ENCODE results near the gene GABRB3.
"Not testable (repeated sequence)": the region's sequence is repeated elsewhere in the genome, so short reads cannot be mapped to it uniquely, and the experiment has no call there.

The GABRB3 gene

DNA sequence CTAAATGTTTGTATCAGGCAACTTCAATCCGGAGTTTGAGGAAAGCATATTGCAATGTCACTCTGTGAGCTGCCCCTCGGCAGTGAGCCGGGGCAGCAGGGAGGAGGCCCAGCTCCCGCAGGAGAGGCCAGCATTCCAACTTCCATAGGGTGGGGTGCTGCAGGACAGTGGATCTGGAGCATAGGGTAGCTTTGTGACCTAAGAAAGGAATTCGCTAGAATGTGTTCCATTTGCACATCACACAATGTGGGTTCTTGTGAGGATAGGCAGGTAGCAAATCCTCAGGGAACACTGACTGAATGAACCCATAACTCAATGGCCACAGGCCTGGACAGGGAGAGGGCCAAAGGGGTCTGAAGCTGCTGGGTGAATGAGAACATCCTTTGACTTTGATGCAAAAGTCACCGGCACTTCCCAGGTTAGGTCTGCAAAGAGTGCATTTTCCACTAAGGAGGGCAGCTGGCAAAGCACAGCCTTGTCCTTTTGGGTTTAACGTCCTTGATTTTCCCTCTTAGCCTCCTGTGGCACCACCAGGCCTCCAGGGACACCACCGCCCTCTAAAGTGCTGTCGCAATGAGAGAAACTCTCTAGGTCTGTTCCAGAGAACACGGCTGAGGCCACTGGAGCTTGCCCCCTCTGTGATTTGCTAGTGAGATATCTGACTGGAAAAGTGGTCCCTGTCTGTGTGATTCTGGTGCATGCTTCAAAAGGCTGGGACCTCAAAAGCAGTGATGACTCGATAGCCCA lies 36.2 kb downstream of the GABRB3 start:
- no peak for DNase-seq (ENCODE audit: low read depth in 1 of 2, low spot score in 1 of 2)

DNA sequence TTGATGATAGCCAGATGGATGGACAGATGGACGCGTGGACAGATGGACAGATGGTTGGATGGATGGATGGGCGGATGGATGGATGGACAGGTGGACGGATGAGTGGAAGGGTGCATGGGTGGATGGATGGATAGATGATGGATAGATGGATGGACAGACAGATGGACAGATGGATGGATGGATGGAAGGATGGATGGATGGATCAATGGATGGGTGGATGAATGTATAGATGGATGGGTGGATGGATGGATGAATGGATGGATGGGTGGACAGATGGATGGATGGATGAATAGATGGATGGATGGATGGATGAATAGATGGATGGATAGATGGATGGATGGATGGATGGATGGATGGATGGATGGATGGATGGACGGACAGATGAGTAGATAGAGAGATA lies 40.9 kb downstream of the GABRB3 start:
- DNase-seq (ENCODE audit: low read depth in 1 of 2, low spot score in 1 of 2): no peak

DNA sequence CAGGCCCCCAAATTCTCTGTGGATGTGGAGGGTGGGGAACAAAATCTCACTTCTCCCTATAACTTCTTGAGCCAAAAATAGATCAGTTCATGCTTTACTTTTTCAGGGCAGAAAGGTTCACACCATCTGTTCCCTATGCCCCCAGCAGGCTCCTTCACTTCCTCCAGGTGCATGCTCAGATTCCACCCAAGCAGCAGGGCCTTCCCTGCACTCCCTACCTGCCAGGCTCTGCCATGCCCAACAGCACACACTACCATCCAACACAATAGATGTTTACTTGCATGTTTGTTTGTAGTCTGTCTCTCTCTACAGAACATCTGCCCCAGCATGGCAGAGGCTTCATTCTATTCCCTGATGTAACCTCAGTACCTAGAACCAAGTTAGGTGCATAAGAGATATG lies 43.3 kb downstream of the GABRB3 start:
- no peak for DNase-seq (ENCODE audit: low read depth in 1 of 2, low spot score in 1 of 2)

DNA sequence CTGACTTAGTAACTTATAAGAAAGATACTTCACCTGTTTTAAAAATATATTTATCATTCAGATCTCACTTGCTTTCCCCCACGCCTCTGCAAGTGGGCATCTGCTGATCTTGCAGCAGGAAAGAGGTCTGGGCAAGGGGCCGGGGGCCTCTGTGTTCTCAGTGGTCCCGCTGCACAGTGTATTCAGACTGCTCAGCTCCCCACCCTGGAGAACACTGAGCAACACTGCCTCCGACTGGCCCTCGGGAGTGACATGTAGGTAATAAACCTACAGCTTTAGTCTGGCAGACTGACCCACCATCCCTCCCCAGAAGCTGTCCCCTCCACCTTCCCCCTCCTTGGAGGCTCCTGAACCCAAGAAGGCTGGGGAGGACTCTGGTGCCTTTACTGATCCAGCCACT lies 43.8 kb downstream of the GABRB3 start:
- DNase-seq (ENCODE audit: low read depth in 1 of 2, low spot score in 1 of 2): no peak

DNA sequence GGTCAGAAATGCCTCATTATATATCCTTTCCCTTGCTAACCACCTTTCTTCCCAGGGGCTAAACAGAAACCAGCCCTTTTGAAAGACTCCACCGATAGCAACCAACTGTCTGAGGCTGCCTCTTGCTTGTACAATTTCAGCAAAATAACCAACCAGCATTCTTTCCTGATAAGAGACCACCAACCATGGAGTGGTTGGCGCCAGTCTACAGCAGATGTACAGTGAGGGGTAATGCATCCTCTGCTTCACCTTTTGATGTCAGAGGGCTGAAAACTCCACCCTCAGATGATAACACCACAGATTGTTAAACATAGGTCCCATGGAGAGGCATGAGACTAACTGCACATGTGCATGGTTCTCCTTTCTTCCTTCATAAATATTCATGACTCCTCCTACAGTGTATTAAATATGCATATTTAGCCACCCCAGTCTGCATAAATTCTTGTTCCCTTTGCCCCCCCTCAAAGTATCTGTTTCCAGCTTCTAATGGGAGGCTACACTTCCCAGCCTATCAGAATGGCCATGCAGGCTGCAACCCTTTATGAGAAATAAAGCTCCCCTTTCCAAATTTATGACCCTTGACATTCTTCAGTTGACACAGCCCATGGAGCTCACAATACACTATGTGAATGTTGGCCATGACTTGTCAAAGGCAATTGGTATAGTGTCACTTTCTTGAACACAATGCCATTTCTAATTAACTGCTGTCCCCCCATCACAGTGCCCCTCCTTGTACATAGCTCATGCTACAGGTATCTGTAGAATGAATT lies 48.3 kb downstream of the GABRB3 start:
- no peak for DNase-seq (ENCODE audit: low read depth in 1 of 2, low spot score in 1 of 2)

DNA sequence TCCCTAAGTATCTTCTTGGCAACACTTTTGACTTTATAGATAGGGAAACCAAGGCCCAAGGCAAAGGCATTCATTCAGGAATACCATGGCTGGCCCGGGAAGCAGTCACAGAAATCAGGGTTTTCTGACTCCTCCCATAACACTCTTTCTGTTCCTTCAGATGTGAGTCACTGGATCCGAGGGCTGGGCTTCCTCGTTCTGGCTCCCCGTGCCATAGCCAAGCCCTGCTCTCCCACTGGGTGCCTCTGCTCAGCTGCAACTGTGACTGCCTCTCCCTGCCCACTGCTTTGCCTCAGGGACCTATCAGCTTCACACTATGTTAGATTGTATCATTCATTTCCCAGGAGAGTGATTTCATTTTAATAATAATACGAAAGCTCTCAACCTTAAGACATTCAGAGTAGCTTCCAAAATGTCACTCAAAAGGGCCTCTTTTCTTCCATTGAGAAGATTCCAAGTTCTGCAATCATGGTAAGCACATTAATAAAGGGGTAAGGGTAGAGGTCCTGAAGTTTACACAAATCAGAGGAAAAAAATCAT lies 50.2 kb downstream of the GABRB3 start:
- DNase-seq (ENCODE audit: low read depth in 1 of 2, low spot score in 1 of 2): no peak

- DNase-seq (ENCODE audit: low read depth in 1 of 2, low spot score in 1 of 2): no peak
Measured at GRCh38 chr15:26721232-26721967, 51.5 kb downstream of the GABRB3 start.

GRCh38 chr15:26720546-26720945 lies 52.3 kb downstream of the GABRB3 start:
- DNase-seq (ENCODE audit: low read depth in 1 of 2, low spot score in 1 of 2): no peak

- not testable (repeated sequence) for DNase-seq (ENCODE audit: low read depth in 1 of 2, low spot score in 1 of 2)
Measured at GRCh38 chr15:26719866-26720265, 53.0 kb downstream of the GABRB3 start.

DNA sequence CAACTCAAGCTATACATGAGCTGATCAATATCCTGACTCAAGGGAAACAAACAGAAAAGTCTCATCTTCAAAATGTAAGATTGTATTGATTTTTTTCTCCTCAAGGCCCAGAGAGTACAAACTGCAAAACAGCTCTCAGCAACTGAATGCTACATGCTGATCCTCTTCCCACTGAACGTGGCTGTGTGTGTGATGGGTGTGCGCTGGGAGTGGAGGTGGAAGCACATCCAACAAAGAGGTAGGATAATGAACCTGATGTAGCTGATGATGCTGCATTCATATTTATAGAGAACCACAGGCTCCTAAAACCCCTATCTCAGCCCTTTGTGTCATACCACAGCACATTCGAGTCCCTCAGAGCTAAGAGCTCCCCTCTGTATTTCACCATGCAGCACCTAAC lies 56.8 kb downstream of the GABRB3 start:
- no peak for DNase-seq (ENCODE audit: low read depth in 1 of 2, low spot score in 1 of 2)

DNA sequence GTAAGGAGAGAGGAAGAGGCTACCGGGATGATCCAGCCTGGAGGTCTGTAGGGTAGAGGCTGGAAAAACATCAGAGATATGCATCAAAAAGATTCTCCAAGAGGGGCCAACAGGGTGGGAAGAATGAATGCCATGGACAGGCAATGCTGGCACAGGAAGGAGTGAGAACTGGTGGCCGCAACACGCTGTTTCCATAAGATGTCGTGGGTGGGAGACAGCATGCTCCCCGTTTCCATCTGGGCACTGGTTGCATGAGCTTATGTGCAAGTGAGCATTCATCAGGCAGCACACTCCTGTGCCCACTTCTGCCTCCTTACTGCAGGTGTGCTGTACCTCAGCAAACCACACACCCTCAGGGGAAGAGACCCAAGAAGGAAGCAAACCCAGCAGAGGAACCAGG lies 59.4 kb downstream of the GABRB3 start:
- no peak for DNase-seq (ENCODE audit: low read depth in 1 of 2, low spot score in 1 of 2)

DNA sequence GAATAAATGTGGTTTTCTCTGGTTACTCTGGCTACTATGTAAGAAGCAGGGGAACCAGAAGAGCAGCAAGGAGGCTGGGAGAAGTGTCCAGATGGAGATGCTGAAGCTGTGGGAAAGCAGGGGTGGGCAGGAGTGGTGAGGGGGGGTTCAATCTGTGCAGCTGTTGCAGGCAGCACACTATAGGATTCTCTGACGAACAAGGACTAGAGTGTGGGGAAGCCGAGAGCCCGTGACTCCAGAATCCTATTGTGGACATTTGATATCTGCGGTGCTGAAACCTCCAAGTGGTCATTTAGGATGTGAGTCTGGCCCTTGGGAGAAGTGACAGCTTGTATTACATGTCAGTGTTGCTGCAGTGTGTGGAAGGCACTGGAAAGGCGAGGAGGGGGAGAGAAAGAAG lies 60.5 kb downstream of the GABRB3 start:
- no peak for DNase-seq (ENCODE audit: low read depth in 1 of 2, low spot score in 1 of 2)

DNA sequence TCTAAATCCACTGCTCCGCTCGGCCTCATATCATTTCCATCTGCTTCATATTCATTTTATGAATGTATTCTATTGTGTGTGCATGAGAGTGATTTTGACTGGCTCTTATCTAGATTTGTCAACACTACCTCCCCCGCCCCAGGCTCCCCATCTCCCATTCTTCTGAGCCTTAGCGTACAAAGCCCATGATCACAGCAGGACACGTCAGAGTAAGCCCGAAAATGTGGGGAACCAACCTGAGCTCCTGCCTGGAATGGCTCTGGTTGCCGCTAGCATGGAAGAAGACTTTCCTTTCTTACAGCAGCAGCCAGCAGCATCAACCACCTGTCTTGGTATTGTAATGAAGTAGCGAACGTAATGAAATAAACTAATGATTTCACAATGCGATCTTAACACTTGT lies 61.4 kb downstream of the GABRB3 start:
- DNase-seq (ENCODE audit: low read depth in 1 of 2, low spot score in 1 of 2): no peak

GRCh38 chr15:26702381-26702780 lies 70.5 kb downstream of the GABRB3 start:
- DNase-seq (ENCODE audit: low read depth in 1 of 2, low spot score in 1 of 2): no peak

GRCh38 chr15:26698555-26698954 lies 74.3 kb downstream of the GABRB3 start:
- no peak for DNase-seq (ENCODE audit: low read depth in 1 of 2, low spot score in 1 of 2)

DNA sequence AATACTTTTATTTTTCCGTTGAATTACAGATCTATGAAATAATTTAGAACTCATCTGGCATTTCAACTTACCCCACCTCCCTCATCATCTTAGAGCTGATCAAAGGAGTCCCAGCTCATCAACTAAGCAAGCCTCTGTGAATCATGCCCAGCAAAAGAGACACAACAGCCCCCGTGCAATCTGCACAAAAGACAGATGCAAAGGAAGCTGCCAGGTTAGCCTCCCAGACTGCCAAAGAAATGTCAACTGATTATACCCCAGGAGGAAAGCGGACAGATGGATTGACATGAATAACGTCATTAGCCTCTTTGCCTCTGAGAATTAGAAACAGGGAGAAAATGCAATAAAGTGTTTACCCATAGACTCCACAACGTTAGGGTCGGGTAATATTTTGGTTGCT lies 75.0 kb downstream of the GABRB3 start:
- DNase-seq (ENCODE audit: low read depth in 1 of 2, low spot score in 1 of 2): no peak

DNA sequence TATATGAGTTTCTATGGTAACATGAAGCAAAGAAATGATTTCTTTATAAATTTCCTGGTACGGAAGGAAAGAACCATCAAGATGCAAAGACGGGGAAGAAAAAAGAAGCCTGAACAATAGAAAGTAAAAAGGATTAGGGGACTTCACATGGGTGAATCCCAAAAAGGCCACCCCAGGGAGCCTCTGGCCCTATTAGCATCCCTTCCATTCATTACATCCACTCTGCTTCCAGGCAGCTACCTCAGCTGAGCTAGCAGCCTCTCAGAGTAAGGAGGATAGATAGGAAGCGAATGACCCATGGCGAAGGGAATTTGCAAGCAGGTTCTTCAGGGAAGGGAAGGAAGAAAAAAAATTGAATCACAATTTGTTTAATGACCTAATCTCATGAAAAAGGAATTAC lies 81.6 kb downstream of the GABRB3 start:
- no peak for DNase-seq (ENCODE audit: low read depth in 1 of 2, low spot score in 1 of 2)

DNA sequence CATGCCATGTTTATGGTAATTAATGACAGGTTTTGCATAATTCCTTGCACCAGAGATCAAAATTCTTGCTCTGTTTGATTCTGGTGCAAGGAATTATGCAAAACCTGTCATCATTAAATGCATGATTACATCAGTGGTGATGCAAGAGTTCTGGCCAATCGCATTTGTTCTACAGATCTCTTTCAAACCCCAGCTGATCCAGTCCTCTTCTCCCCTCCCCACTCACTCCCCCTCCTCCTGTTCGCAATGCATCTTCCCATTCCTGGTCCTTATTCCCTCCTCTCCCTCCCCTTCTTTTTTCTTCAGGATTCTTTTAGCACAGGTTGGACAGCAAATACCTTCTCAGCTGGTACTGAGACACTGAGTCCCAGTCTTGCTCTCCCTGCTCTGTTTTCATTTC lies 82.1 kb downstream of the GABRB3 start:
- DNase-seq (ENCODE audit: low read depth in 1 of 2, low spot score in 1 of 2): no peak

DNA sequence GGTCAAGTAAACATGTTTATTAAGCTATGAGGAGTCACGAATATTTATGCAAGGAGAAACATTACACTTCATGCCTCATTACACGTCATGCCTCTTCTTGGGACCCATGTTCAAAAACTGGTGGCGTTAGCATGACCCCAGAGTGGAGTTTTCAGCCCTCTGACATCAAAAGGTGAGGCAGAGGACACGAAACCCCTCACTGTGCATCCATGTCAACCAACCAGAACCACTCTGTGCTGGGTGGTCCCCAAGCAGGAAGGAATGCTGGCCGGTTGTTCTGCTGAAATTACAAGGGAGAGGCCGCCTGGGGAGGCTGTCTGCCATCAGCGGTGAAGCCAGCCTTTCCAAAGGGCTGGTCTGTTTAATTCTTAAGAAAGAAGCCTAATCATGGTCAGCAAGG lies 83.4 kb downstream of the GABRB3 start:
- no peak for DNase-seq (ENCODE audit: low read depth in 1 of 2, low spot score in 1 of 2)

DNA sequence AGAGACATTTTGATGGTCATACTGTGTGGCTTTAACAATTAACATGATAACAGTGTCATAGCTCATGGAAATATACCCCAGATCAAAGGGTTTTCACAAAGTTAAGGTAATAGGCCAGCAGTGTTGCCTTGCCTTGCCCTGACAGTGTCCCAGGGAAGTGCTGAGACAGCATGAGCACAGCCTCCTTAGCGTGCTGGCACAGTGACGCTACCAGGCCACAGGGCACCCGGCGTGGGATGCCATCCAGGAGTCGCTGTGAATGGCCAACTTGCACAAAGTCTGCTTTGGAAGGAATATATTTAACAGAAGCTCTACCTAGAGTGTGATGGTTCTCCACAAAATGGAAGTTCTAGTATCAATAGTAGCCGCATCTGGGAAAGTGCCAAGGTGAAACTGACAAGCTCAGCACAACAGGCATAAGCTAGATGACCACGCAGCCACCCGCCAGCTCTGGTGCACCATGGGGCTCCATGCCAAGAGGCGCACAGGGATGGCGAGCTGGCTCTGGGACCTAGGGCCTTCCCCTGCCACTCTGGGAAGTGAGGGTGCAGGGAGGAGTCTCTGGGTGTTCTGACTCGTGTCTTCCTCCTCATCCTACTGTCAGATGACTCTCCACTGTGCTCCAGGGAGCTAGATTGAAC lies 86.2 kb downstream of the GABRB3 start:
- no peak for DNase-seq (ENCODE audit: low read depth in 1 of 2, low spot score in 1 of 2)

DNA sequence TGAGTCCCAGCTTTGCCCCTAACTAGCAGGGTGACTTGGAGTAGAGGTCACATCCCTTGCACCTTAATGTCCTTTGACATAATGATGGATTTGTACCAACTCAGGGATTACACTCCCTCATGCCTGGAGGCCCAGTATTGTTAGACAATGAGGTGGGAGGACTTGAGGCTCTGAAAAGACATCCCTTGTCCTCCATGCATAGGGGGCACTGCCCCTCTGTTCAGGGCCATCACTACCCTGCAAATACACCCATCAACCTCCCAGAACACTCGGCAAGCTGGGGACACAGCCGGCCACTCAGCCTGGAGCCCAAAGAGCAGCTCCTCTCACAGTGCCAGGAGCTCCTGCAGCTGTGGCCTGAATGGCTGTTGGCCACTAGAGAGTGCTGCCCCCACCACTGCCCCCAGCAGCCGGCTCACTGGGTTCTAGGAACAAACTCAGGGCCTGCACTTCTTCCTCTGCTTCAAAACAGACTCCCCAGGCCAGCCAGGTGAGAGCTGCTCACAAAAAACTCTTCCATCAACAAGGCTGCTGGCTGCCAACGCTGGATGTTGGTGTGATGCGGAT lies 90.2 kb downstream of the GABRB3 start:
- DNase-seq (ENCODE audit: low read depth in 1 of 2, low spot score in 1 of 2): no peak

All from activated CD4-positive, alpha-beta T cell treated with anti-CD3 and anti-CD28 coated beads, Interleukin-2, amount 50 U/mL, for 24 hours (primary cell).